HS-27A (cell line): ENCODE results near the gene ABHD17B.

Experiments used
- DNase-seq: peaks from one replicate; pipeline ENCODE4 v3.0.0-alpha.2; 2012; ENCODE audit warnings: low read depth, missing footprints

Gene ABHD17B

GRCh38 chr9:71819115-71819739 is 91.8 kb downstream of the ABHD17B start:
- no peak for DNase-seq

- no peak for DNase-seq
Measured at GRCh38 chr9:71816916-71817451, 94.0 kb downstream of the ABHD17B start.
